ENCODE measurements around the gene DCUN1D2. TPM values are rescaled to one million over a fixed set of nuclear protein-coding genes. Genes with fewer than 3 reads are reported as not detected.
"Not testable (repeated sequence)": the region's sequence is repeated elsewhere in the genome, so short reads cannot be mapped to it uniquely, and the experiment has no call there.

DCUN1D2 gene
- total RNA-seq, 3 donors from 2014 or later = 11.1 to 13.7 (median 12.4) TPM

DNA sequence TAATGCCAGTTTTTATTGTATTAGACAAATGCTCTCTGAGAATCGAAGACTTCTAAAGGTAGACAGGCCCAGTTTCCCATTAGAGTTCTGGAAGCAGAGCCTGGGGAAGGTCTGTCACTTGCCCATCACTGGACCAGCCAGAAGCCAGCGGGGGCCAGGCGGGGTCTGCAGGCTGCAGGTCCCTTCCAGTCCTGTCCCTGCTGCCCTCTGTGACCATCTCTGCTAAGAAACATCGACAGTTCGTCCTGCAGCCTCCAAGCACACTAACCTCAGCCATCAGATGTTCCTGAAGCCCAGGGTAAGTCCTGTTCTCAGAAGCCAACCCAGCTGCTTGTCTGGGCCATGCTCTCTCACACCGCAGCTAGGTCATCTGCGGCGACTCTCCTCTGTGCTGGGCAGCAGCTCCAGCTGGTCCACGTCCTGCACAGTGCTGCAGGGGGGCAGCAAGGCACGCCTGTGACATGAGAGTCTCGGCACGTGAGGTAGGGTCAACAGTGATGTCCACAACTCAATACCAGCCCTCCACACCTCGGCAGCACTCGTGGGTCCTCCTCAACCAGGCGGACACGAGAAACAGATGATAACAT is 34.3 kb downstream of the DCUN1D2 start:
- no peaks in the 10 kb centered on the region for H3K9me3 Mint-ChIP-seq
- no peaks in the 10 kb centered on the region for H3K27me3 Mint-ChIP-seq (ENCODE audit: low read depth)
- no peak overlapping the region for H3K4me3 Mint-ChIP-seq
- H3K4me1 Mint-ChIP-seq (ENCODE audit: low read depth) = no peaks in the 10 kb centered on the region
- ATAC-seq = no peak
- no peak for DNase-seq
- peaks cover 32% of the 10 kb centered on the region for H3K36me3 Mint-ChIP-seq (ENCODE audit: insufficient read depth)

DNA sequence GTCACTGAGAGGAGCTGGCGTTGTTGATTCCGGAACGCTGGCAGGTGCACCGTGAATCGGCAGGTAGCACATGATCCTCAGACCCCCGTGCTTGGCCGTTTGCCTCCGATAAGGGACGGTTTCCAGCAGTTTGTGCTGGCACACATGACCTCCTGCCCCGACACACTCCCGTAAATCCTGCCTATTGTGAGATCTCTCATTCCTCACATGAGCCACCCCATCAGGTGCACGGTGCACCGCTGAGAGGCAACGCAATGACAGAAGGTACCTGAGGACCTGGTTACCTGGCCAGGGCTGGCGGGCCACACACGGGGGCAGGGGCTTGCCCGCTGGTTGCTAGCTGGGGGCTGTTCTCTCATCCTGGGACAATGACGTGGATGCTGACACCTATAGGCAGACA is 35.1 kb downstream of the DCUN1D2 start:
- DNase-seq = no peak
- Mint-ChIP-seq H3K9me3 (no peaks in the 10 kb centered on the region), H3K27me3 (ENCODE audit: low read depth) (no peaks in the 10 kb centered on the region)

DNA sequence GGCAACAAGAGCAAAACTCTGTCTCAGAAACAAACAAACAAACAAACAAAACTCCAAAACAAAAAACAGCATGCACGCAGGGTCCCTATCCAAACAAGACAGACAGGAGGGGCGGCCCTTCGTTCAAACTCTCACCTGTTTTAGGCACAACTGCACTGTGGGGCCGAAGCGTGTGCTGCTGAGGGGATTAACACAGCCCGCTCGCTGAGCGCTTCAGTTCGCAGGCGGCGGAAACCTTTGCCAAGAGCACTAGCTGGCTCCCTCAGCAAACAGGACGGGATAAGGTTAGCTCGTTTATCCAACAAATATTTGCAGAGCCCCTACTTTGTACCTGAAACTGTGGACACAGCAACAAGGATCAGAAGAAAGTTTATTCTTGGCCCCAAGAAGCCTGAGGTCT is 35.6 kb downstream of the DCUN1D2 start:
- ATAC-seq = no peak
- Mint-ChIP-seq H3K4me3 (no peak overlapping the region), H3K27me3 (ENCODE audit: low read depth) (no peaks in the 10 kb centered on the region), H3K9me3 (no peaks in the 10 kb centered on the region), H3K4me1 (ENCODE audit: low read depth) (no peaks in the 10 kb centered on the region), H3K36me3 (ENCODE audit: insufficient read depth) (peaks cover 26% of the 10 kb centered on the region)
- DNase-seq = no peak

More for the DNA sequence above, 35.1 kb downstream of the DCUN1D2 start:
- no peak for ATAC-seq
- Mint-ChIP-seq H3K4me3 (no peak overlapping the region), H3K36me3 (ENCODE audit: insufficient read depth) (peaks cover 27% of the 10 kb centered on the region), H3K4me1 (ENCODE audit: low read depth) (no peaks in the 10 kb centered on the region)

DNA sequence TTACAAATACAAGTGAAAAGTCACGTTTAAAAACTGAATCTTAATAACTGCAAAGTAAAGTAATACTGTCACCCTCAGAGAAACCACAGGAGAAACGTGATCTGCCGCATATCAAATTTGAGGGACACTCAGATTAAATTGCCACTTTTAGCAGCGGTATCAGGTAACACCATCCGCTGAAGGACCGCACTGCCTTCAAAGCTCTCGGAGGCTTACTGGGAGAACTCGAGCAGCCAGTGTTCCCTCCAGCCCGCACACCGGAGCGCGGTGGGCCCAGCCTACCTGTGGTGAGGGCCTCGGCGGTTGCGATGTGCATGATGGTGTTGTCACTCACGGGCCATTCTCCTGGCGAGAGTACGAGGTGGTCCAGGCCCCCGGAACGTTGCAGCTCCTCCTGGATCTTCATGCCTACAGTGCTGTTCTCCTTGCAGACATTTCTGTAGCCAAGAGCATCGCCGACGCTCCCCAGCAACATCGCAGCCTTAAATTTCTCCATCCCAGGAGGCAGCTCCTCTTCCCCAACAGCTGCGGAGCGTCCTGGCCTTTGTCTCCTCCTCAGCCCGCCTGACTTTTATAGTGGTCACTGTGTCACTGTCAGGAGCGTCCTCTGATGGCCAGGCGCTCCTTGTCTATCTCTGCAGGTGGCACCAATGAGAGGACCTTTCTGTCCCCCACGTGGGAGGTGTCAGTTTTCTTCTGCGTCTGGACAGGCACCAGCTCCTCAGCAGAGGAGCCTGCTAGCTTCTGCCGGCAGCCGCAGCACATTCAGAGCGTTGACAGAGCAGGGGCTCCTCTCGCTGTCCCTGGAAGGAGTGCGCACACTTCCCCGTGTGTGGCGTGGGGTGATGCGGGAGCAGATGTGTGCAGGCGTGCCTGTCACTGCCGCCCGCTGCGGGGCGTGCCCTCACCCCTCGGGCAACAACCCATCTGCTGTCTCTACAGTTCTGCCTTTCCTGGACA is 37.3 kb downstream of the DCUN1D2 start, which contains the start of gene ADPRHL1:
ADPRHL1 (minus strand) TSS at position 547 of the 960 bp plus-strand sequence; CDS start at position 496, 51 bp downstream.
- Mint-ChIP-seq H3K4me1 (ENCODE audit: low read depth) (no peaks in the 10 kb centered on the region), H3K36me3 (ENCODE audit: insufficient read depth) (peaks cover 19% of the 10 kb centered on the region), H3K27me3 (ENCODE audit: low read depth) (no peaks in the 10 kb centered on the region), H3K9me3 (no peaks in the 10 kb centered on the region), H3K4me3 (no peak within 1 kb of the TSS)
- ATAC-seq (no peak), DNase-seq (no peak)

DNA sequence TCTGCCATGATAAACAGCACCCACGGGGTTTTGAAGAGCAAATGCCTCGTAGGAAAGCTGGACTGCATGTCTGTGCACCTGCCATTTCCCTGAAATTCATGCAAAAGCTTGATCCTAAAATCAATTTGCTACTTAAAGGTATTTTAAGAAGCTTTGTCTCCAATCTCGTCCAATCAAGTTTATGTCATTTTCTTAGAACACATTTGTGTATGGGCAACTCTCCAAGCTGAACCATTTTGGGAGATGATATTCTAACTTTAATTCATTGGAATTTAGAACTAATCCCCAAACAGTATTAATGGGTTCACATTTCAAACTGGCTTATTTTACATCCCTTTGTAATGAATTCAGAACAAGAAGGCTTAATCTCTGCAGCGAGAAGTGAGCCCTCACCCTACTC is 38.0 kb downstream of the DCUN1D2 start:
- H3K4me1 Mint-ChIP-seq (ENCODE audit: low read depth) = no peaks in the 10 kb centered on the region
- H3K4me3 Mint-ChIP-seq = no peak overlapping the region
- no peak for DNase-seq
- ATAC-seq = no peak
- no peaks in the 10 kb centered on the region for H3K9me3 Mint-ChIP-seq
- H3K36me3 Mint-ChIP-seq (ENCODE audit: insufficient read depth) = peaks cover 16% of the 10 kb centered on the region
- no peaks in the 10 kb centered on the region for H3K27me3 Mint-ChIP-seq (ENCODE audit: low read depth)

DNA sequence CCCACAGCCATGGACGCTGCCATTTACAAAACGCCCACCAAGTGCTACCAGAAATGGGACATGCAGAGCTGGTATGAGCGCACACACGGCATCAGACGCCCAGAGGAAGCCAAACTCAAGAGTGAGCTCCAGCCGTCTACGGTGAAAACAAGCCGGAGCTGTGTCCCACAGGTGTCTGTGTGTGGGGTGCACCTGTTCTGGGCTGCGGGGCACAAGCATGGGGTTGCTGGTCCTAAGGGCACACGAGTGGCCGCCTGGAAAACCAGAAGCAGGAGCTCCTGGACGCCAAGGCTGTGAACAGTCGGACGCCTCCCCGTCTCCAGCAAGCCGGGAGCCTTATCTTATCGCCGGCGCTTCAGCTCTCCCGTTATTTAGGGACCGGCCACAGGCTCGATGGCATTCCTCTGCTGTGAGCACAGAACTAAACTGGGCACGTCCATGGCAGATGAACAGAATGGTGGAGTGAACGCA is 38.5 kb downstream of the DCUN1D2 start:
- ATAC-seq (no peak), DNase-seq (no peak)
- no peaks in the 10 kb centered on the region for H3K4me1 Mint-ChIP-seq (ENCODE audit: low read depth)
- peaks cover 13% of the 10 kb centered on the region for H3K36me3 Mint-ChIP-seq (ENCODE audit: insufficient read depth)
- H3K4me3 Mint-ChIP-seq = no peak overlapping the region
- no peaks in the 10 kb centered on the region for H3K9me3 Mint-ChIP-seq
- no peaks in the 10 kb centered on the region for H3K27me3 Mint-ChIP-seq (ENCODE audit: low read depth)

DNA sequence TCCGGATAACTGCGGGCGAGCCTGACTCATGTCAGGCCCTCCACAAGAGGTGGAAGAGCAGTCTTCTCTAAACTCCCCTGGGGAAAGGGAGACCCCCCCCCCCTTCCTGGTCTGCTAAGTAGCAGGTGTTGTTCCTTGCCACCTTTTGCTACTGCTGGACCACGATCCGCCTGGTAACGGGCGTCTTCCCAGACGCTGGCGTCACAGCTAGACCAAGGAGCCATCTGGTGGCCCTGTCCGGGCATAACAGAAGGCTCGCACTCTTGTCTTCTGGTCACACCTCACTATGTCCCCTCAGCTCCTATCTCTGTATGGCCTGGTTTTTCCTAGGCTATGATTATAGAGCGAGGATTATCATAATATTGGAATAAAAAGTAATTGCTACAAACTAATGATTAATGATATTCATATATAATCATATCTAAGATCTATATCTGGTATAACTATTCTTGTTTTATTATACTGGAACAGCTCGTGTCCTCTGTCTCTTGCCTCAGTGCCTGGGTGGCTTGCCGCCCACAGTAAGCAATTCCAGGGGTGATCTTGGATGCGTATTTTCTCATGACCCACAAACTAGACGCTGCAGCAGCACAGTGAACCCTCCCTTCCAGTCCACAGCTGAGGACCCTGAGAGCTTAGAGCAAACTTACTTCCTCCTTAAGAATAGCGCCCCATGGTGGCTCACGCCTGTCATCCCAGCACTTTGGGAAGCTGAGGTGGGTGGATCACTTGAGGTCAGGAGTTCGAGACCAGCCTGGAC is 39.5 kb downstream of the DCUN1D2 start:
- not testable (repeated sequence) for DNase-seq; H3K36me3 Mint-ChIP-seq (ENCODE audit: insufficient read depth); H3K9me3 Mint-ChIP-seq; H3K27me3 Mint-ChIP-seq (ENCODE audit: low read depth); H3K4me1 Mint-ChIP-seq (ENCODE audit: low read depth); H3K4me3 Mint-ChIP-seq; ATAC-seq

DNA sequence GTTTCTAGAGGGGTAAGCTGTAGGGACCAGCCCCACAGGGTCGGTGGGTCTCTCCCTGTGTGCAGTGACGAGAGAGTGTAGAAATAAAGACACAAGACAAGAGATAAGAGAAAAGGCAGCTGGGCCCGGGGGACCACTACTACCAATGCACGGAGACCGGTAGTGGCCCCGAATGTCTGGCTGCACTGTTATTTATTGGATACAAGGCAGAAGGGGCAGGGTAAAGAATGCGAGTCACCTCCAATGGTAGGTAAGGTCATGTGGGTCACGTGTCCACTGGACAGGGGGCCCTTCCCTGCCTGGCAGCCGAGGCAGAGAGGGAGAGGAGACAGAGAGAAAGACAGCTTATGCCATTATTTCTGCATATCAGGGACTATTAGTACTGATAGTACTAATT is 40.2 kb downstream of the DCUN1D2 start:
- H3K4me3 Mint-ChIP-seq; H3K4me1 Mint-ChIP-seq (ENCODE audit: low read depth); H3K36me3 Mint-ChIP-seq (ENCODE audit: insufficient read depth); H3K27me3 Mint-ChIP-seq (ENCODE audit: low read depth); H3K9me3 Mint-ChIP-seq; ATAC-seq; DNase-seq: not testable (repeated sequence)

DNA sequence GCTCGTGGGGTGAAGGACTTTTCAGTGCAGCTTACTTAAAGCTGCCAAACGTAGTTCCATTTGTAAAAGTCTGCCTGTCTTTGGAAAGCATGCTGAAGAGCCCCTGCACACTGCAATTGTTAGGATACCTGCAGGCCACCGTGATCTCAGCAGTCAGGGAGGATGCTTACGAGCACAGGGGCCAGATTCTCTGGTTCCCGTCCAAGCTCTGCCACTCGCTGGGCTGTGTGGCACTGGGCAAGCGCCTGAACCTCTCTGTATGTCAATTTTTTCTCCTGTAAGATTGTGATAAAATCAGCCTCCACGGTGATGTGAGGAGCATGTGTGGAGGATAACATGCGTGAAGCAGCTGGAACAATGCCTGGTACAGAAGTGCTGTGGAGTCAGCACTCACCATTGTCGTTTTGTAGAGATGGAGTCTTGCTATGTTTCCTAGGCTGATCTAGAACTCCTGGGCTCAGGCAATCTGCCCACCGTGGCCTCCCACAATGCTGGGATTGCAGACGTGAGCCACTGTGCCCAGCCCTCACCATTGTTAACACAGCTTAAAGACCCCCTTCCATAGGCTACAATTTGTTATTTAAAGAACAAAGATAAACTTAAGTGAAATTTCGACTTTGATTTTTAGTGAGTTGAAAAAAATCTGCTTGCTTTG is 40.7 kb downstream of the DCUN1D2 start:
- H3K27me3 Mint-ChIP-seq (ENCODE audit: low read depth) = no peaks in the 10 kb centered on the region
- DNase-seq (no peak), ATAC-seq (no peak)
- H3K4me1 Mint-ChIP-seq (ENCODE audit: low read depth) = no peaks in the 10 kb centered on the region
- H3K4me3 Mint-ChIP-seq = peak overlapping the region; percentile 69
- no peaks in the 10 kb centered on the region for H3K36me3 Mint-ChIP-seq (ENCODE audit: insufficient read depth)
- H3K9me3 Mint-ChIP-seq = no peaks in the 10 kb centered on the region

DNA sequence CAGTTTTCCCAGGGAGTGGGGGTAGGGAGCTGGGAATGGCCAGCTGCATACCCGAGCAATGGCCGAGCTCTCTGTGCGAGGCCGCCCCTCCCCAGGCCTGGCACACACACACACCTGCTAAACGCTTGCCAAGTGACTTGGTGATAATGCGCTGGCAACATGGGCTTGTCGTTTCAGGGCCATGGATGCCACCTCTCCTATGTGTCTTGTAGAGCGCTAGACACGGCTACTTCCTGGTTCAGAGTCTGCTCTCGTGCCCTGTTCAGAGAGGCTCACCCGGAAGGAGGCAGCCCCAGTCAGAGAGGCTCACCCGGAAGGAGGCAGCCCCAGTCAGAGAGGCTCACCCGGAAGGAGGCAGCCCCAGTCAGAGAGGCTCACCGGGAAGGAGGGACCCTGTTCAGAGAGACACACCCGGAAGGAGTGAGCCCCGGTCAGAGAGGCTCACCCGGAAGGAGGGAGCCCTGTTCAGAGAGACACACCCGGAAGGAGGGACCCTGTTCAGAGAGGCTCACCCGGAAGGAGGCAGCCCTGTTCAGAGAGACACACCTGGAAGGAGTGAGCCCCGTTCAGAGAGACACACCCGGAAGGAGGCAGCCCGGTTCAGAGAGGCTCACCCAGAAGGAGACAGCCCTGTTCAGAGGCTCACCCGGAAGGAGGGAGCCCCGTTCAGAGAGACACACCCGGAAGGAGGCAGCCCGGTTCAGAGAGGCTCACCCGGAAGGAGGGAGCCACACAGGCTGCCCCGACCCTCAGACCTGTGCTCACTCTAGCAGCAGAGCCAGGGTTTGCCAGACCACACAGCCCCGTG is 41.4 kb downstream of the DCUN1D2 start:
- no peaks in the 10 kb centered on the region for H3K9me3 Mint-ChIP-seq
- DNase-seq = peak; percentile 18
- peak overlapping the region; percentile 69 for H3K4me3 Mint-ChIP-seq
- H3K36me3 Mint-ChIP-seq (ENCODE audit: insufficient read depth) = no peaks in the 10 kb centered on the region
- H3K4me1 Mint-ChIP-seq (ENCODE audit: low read depth) = no peaks in the 10 kb centered on the region
- ATAC-seq = peak; percentile 68 to 79
- no peaks in the 10 kb centered on the region for H3K27me3 Mint-ChIP-seq (ENCODE audit: low read depth)

DNA sequence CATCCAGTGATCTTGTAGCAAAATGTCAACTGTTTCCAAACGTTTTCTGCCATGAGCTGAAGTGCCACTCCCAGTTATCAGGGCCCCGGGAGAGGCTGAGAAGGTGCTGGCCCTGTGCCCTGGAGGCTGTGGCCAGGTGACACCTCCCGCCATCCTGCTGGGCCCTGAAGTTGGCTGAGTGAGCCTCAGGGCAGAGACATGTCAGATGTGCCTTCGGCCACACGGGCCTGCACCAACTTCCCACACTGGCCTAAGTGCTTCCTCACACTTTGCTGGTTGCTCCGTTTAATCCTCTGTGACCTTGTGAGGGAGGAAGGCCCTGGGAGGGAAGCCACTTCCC is 42.0 kb downstream of the DCUN1D2 start:
- Mint-ChIP-seq H3K27me3 (ENCODE audit: low read depth) (no peaks in the 10 kb centered on the region), H3K4me1 (ENCODE audit: low read depth) (no peaks in the 10 kb centered on the region), H3K36me3 (ENCODE audit: insufficient read depth) (no peaks in the 10 kb centered on the region), H3K4me3 (peak overlapping the region; percentile 69), H3K9me3 (no peaks in the 10 kb centered on the region)
- DNase-seq (no peak), ATAC-seq (no peak)

DNA sequence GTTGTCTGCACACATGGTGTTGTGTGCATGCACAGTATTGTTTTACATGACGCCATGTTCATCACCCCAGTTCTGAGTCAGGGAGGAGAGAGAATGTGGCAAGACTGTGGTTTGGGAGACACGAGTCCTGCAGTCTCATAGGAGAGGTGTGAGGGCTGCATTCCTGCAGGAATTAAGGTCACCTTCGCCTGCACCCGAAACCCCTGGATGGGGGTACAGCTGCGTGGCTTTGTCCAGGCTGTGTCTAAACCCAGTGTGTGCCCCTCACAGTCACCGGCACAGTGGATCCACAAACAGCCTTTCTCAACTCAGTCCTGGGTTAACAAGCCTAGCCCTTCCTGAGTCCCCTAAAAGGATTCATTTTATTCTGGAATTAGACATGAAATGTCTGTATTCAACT is 42.9 kb downstream of the DCUN1D2 start:
- H3K4me1 Mint-ChIP-seq (ENCODE audit: low read depth) = no peaks in the 10 kb centered on the region
- H3K36me3 Mint-ChIP-seq (ENCODE audit: insufficient read depth) = peaks cover 2% of the 10 kb centered on the region
- ATAC-seq (no peak), DNase-seq (no peak)
- H3K4me3 Mint-ChIP-seq = no peak overlapping the region
- H3K9me3 Mint-ChIP-seq = no peaks in the 10 kb centered on the region
- H3K27me3 Mint-ChIP-seq (ENCODE audit: low read depth) = no peaks in the 10 kb centered on the region

DNA sequence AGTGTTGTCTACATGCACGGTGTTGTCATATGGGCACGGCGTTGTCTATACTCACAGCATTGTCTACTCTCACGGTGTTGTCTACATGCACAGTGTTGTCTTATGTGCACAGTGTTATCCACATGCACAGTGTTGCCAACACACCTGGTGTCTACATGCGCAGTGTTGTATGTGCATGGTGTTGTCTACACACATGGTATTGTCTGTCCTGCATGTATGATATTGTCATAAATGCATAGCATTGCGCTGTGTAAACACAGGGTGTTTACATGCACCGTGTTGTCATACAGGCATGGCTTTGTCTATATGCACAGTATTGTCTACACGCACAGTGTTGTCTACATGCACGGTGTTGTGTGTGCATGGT is 44.0 kb downstream of the DCUN1D2 start:
- no peaks in the 10 kb centered on the region for H3K9me3 Mint-ChIP-seq
- peaks cover 2% of the 10 kb centered on the region for H3K36me3 Mint-ChIP-seq (ENCODE audit: insufficient read depth)
- H3K27me3 Mint-ChIP-seq (ENCODE audit: low read depth) = no peaks in the 10 kb centered on the region
- no peak overlapping the region for H3K4me3 Mint-ChIP-seq
- no peaks in the 10 kb centered on the region for H3K4me1 Mint-ChIP-seq (ENCODE audit: low read depth)
- DNase-seq (no peak), ATAC-seq (no peak)

Data from activated T-cell treated with anti-CD3 and anti-CD28 coated beads, Interleukin-2, amount 50 U/mL, for 4 hours (primary cell).